GM12864 (cell line): ENCODE measurements around the gene TAB2.

Source experiments
- DNase-seq: peaks from one replicate; pipeline ENCODE4 v3.0.0-alpha.2; 2011; ENCODE audit warnings: low read depth
- H3K4me3 ChIP-seq: 2 replicates; pipeline ENCODE4 v1.5.1; 2011; ENCODE audit warnings: mild to moderate bottlenecking, low read depth, low read length, control low read depth
- TF ChIP-seq, protein P1 (sequence below): IDR thresholded peaks from 2 replicates; pipeline ENCODE4 v1.5.1; 2011; ENCODE audit warnings: low read depth, mild to moderate bottlenecking, moderate library complexity, low read length, control low read depth, inconsistent platforms; ENCODE audit errors: missing control alignments

Gene TAB2

DNA sequence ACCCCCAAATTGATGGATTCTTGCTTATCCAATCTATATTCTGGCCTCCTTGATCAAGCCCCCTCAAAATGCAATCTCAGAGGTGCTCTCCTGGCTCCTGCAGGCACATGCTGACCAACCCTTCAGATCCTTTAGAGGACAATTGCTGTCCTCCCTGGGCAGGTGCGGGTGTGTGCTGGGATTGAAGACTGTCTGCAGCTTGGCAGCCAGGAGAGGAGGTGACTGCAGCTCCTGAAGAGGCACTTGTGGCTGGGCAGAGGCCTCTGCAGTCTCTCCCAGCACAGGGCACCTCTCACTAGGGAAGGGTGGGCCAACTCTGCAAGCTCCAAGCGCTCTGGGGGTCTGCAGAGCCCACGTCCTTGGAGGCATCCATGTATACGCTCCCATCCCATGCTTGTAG is 111.1 kb downstream of the TAB2 start:
- DNase-seq: no peak
- TF ChIP-seq, protein P1, sequence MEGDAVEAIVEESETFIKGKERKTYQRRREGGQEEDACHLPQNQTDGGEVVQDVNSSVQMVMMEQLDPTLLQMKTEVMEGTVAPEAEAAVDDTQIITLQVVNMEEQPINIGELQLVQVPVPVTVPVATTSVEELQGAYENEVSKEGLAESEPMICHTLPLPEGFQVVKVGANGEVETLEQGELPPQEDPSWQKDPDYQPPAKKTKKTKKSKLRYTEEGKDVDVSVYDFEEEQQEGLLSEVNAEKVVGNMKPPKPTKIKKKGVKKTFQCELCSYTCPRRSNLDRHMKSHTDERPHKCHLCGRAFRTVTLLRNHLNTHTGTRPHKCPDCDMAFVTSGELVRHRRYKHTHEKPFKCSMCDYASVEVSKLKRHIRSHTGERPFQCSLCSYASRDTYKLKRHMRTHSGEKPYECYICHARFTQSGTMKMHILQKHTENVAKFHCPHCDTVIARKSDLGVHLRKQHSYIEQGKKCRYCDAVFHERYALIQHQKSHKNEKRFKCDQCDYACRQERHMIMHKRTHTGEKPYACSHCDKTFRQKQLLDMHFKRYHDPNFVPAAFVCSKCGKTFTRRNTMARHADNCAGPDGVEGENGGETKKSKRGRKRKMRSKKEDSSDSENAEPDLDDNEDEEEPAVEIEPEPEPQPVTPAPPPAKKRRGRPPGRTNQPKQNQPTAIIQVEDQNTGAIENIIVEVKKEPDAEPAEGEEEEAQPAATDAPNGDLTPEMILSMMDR: no peak
- H3K4me3 ChIP-seq: no peak overlapping the region

DNA sequence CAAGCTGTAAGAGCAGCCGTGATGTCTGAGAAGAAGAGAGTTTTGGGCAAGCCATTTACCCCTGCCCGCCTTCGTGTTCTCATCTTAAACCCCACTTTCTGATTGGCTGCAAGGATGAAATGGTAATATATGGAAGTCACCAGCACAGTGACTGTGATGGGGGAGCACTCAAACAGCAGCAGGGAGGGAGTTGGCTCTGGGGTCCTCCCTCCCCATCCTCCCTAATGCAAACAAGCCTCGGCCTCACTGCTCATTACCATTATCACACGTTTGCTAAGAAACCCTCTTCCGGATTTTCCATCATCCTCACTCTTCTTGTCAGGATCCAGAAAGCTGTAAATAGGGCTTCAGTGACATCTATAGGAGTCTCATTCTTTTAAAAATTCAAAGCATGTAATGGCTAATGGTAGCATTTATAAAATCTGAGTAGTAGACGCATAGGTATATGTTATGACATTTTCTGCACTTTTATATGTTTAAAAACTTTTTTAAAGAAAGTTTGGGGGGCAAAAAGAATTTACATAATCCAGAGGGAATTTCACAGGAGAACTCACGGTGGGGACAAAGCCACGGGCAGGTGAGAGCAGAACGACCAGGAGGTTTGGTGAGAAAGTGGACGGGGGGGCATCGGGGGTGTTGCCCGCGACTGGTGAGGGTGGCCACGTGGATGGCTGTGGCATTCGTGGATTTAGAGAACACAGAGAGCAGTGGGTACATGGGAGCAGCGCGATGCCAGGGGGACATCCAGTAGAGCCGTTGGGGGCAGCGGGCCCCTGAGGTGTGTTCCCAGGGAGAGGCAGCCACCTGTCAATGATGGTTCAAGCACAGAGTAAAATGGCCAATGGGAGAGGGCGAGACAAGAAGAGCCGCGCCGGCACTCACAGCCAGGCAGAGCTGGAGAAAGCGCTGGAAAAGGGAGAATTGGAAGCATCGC is 112.2 kb downstream of the TAB2 start:
- DNase-seq: no peak
- no peak overlapping the region for H3K4me3 ChIP-seq
- TF ChIP-seq, protein P1: no peak

DNA sequence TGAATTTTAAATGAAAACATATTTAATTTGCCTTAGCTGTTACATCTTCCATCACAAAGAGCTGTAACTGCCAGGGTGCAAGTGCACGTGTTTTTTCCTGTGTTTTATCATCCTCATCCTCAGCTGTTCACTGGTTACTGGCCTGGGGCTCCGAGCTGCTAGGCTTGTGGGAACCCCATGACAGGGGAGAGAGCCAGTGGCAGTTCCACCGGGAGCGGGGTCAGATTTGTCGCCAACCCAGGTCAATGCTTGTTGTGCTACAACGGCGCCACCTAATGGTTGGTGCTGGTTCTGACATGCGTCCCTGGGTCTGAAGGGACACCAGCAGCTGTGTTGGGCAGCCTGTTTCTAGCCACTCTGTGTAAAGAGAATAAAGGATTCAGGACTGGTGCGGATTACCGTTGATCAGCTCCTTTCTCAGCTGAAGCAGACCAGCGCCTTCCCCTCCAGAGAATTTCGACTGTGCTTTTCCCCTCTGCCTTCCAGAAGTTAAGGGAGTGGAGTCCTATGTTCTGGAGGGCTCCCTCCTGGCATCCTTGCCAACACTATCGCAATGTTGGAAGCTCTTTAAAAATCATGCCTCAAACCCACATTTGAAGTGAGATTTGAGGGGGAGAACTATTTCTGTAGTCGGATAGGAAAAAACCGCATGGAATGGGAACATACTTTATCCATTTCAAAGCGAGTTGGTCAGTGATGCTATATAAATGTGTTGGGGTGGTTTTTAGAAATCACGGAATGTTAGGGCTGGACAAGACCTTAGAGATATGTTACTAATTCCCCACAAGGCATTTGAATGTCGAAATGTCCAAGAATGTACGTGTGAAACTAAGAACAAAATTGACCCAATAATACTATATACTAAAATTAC is 114.6 kb downstream of the TAB2 start:
- H3K4me3 ChIP-seq: no peak overlapping the region
- TF ChIP-seq, protein P1: peak; percentile 93
- peak; percentile 62 for DNase-seq

DNA sequence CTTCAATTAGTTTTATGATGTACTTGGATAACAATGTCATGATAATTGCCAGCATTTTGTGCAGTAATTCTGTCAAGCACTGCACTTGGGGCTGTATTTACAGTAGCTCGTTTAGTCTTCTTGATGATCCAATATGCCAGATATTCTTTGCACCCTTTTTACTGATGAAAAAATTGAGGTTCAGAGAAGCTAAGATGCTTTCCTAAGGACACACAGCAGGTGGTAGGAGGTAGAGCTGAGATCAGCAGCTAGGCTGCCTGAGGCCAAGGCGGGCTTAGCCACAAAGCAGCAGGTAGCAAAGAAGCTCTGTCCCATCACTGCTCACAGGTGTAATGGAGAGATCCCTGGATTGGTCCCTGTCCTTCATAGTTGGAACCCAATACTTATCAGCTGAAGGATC is 115.9 kb downstream of the TAB2 start:
- no peak overlapping the region for H3K4me3 ChIP-seq
- DNase-seq: no peak
- TF ChIP-seq, protein P1: no peak

DNA sequence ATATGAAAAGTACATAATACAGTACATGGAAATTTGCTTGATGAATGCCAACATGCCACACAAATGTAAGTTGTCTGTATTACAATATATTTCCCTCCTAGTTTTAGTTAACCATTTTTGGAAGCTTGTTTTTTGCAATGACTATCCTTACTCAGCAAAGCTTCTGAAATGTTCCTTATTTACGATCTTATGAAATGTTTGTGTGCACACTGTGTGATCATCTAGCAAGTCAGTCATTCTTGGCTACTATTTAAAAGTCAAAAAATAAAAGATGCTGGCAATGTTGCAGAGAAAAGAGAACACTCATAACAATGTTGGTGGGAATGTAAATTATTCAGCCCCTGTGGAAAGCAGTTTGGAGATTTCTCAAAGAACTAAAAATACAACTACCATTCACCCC is 116.4 kb downstream of the TAB2 start:
- H3K4me3 ChIP-seq: no peak overlapping the region
- TF ChIP-seq, protein P1: no peak
- DNase-seq: no peak

DNA sequence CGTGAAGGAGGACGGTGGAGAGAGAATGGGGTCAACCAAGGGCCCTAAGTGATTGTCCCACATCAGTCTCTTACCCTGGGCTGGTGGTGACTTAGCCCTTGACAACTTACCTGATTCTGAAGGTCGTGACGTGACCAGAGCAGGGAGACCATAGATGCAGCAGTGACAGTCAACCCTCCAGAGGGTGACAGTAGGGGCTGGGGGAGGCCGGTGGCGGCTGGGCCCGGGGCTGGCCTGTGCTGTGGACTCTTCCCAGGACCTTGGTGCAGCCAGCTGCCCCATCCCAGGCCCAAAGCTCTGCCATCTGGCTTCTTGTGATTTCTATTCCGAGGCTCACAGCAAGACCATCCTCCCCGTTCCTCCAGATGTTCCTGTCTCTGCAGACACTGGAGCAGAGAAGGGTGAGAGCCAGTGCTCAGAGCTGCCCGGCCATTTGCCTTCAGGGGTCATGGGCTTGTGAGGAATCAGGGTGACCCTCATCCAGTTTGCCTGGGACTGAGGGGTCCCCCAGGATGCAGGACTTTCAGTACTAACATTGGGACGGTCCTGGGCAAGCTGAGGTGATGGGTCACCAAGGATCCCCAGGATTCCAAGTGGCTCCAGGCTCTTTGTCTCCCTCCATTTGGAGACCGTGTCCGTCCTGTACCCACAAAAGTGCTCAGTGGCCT is 118.5 kb downstream of the TAB2 start:
- H3K4me3 ChIP-seq: no peak overlapping the region
- DNase-seq: no peak
- TF ChIP-seq, protein P1: no peak
